Dendritic cell treated with granulocyte-macrophage colony-stimulating factor and Interleukin-4, amounts not matched to agents 40 ng/mL and 50 ng/mL, for 4 days (primary cell): Measurements from ENCODE around the gene SARS1.
"Not testable (repeated sequence)": the region's sequence is repeated elsewhere in the genome, so short reads cannot be mapped to it uniquely, and the experiment has no call there.

Experiments used
- H3K27ac Mint-ChIP-seq: one replicate; pipeline ENCODE4 v1.8.0; 2022; ENCODE audit warnings: mild to moderate bottlenecking, mixed read lengths
- H3K27me3 Mint-ChIP-seq: one replicate; pipeline ENCODE4 v1.8.0; 2022; ENCODE audit warnings: mild to moderate bottlenecking, mixed read lengths
- H3K36me3 Mint-ChIP-seq: one replicate; pipeline ENCODE4 v1.8.0; 2022; ENCODE audit warnings: low read depth, mixed read lengths
- H3K4me1 Mint-ChIP-seq: one replicate; pipeline ENCODE4 v1.8.0; 2022; ENCODE audit warnings: low read depth, mixed read lengths
- H3K4me3 Mint-ChIP-seq: one replicate; pipeline ENCODE4 v1.8.0; 2022; ENCODE audit warnings: mild to moderate bottlenecking, moderate library complexity, mixed read lengths
- H3K9me3 Mint-ChIP-seq: one replicate; pipeline ENCODE4 v1.8.0; 2022; ENCODE audit warnings: mixed read lengths
- intact Hi-C: fragments of 100-400 bp; cut with micrococcal nuclease; formaldehyde crosslinking; loops from one replicate; pipeline ENCODE4 v1.15.0; 2022

Gene SARS1

GRCh38 chr1:109201123-109201703 lies 12.5 kb upstream of the SARS1 start:
- no peak overlapping the region for H3K4me3 Mint-ChIP-seq
- H3K27ac Mint-ChIP-seq, result no peak overlapping the region
- H3K27me3 Mint-ChIP-seq, result peaks cover 13% of the 10 kb centered on the region
- intact Hi-C loops, result no loop called here
- peaks cover 20% of the 10 kb centered on the region for H3K4me1 Mint-ChIP-seq
- H3K36me3 Mint-ChIP-seq, result no peaks in the 10 kb centered on the region
- no peaks in the 10 kb centered on the region for H3K9me3 Mint-ChIP-seq

- H3K27ac Mint-ChIP-seq, result no peak overlapping the region
- no peaks in the 10 kb centered on the region for H3K36me3 Mint-ChIP-seq
- peaks cover 13% of the 10 kb centered on the region for H3K27me3 Mint-ChIP-seq
- H3K4me1 Mint-ChIP-seq, result peaks cover 27% of the 10 kb centered on the region
- intact Hi-C loops, result no loop called here
- no peaks in the 10 kb centered on the region for H3K9me3 Mint-ChIP-seq
- no peak overlapping the region for H3K4me3 Mint-ChIP-seq
Measured at GRCh38 chr1:109204484-109204883, 9.2 kb upstream of the SARS1 start.

GRCh38 chr1:109206339-109206738 lies 7.4 kb upstream of the SARS1 start:
- intact Hi-C loops, result no loop called here
- no peak overlapping the region for H3K27ac Mint-ChIP-seq

GRCh38 chr1:109207467-109208103 lies 6.1 kb upstream of the SARS1 start:
- H3K9me3 Mint-ChIP-seq, result no peaks in the 10 kb centered on the region
- no peaks in the 10 kb centered on the region for H3K36me3 Mint-ChIP-seq
- intact Hi-C loops, result no loop called here
- no peak overlapping the region for H3K4me3 Mint-ChIP-seq
- peaks cover 10% of the 10 kb centered on the region for H3K27me3 Mint-ChIP-seq
- no peak overlapping the region for H3K27ac Mint-ChIP-seq
- peaks cover 23% of the 10 kb centered on the region for H3K4me1 Mint-ChIP-seq

More at GRCh38 chr1:109206339-109206738, 7.4 kb upstream of the SARS1 start:
- no peaks in the 10 kb centered on the region for H3K9me3 Mint-ChIP-seq
- H3K4me3 Mint-ChIP-seq, result no peak overlapping the region
- H3K36me3 Mint-ChIP-seq, result no peaks in the 10 kb centered on the region
- H3K4me1 Mint-ChIP-seq, result peaks cover 24% of the 10 kb centered on the region
- peaks cover 6% of the 10 kb centered on the region for H3K27me3 Mint-ChIP-seq

GRCh38 chr1:109208394-109208793 lies 5.3 kb upstream of the SARS1 start:
- H3K27me3 Mint-ChIP-seq, result peaks cover 10% of the 10 kb centered on the region
- no peak overlapping the region for H3K27ac Mint-ChIP-seq
- no peaks in the 10 kb centered on the region for H3K9me3 Mint-ChIP-seq
- peaks cover 25% of the 10 kb centered on the region for H3K4me1 Mint-ChIP-seq
- intact Hi-C loops, result no loop called here
- H3K36me3 Mint-ChIP-seq, result no peaks in the 10 kb centered on the region
- H3K4me3 Mint-ChIP-seq, result no peak overlapping the region

- no peak overlapping the region for H3K4me3 Mint-ChIP-seq
- intact Hi-C loops, result no loop called here
- peaks cover 10% of the 10 kb centered on the region for H3K27me3 Mint-ChIP-seq
- peaks cover 5% of the 10 kb centered on the region for H3K36me3 Mint-ChIP-seq
- H3K4me1 Mint-ChIP-seq, result peaks cover 28% of the 10 kb centered on the region
- H3K9me3 Mint-ChIP-seq, result no peaks in the 10 kb centered on the region
- H3K27ac Mint-ChIP-seq, result no peak overlapping the region
Measured at GRCh38 chr1:109208836-109209463, 4.8 kb upstream of the SARS1 start.

- H3K4me3 Mint-ChIP-seq, result no peak overlapping the region
- peaks cover 16% of the 10 kb centered on the region for H3K36me3 Mint-ChIP-seq
- intact Hi-C loops, result no loop called here
- no peaks in the 10 kb centered on the region for H3K9me3 Mint-ChIP-seq
- no peak overlapping the region for H3K27ac Mint-ChIP-seq
- peaks cover 29% of the 10 kb centered on the region for H3K4me1 Mint-ChIP-seq
- peaks cover 10% of the 10 kb centered on the region for H3K27me3 Mint-ChIP-seq
Measured at GRCh38 chr1:109210058-109210457, 3.7 kb upstream of the SARS1 start.

GRCh38 chr1:109213345-109213823 lies 334 bp upstream of the SARS1 start:
- Mint-ChIP-seq H3K27ac (peak overlapping the region; percentile 77), H3K4me1 (peaks cover 45% of the 10 kb centered on the region), H3K9me3 (no peaks in the 10 kb centered on the region), H3K36me3 (peaks cover 37% of the 10 kb centered on the region), H3K4me3 (peak overlapping the region; percentile 98), H3K27me3 (peaks cover 7% of the 10 kb centered on the region)
- intact Hi-C loops, result no loop called here

GRCh38 chr1:109214695-109215623 lies 1.2 kb downstream of the SARS1 start:
- Mint-ChIP-seq H3K4me1 (peaks cover 34% of the 10 kb centered on the region), H3K4me3 (peak overlapping the region; percentile 98), H3K27me3 (peaks cover 4% of the 10 kb centered on the region), H3K27ac (peak overlapping the region; percentile 77), H3K36me3 (peaks cover 49% of the 10 kb centered on the region), H3K9me3 (no peaks in the 10 kb centered on the region)
- intact Hi-C loops, result no loop called here

GRCh38 chr1:109216662-109217061 lies 2.9 kb downstream of the SARS1 start:
- peak overlapping the region; percentile 12 for H3K27ac Mint-ChIP-seq
- H3K4me3 Mint-ChIP-seq, result no peak overlapping the region

GRCh38 chr1:109218516-109218915 lies 4.8 kb downstream of the SARS1 start:
- Mint-ChIP-seq H3K4me3 (no peak overlapping the region), H3K27ac (no peak overlapping the region), H3K9me3 (no peaks in the 10 kb centered on the region), H3K4me1 (peaks cover 29% of the 10 kb centered on the region), H3K36me3 (peaks cover 55% of the 10 kb centered on the region), H3K27me3 (no peaks in the 10 kb centered on the region)
- intact Hi-C loops, result no loop called here

More at GRCh38 chr1:109216662-109217061, 2.9 kb downstream of the SARS1 start:
- H3K36me3 Mint-ChIP-seq, result peaks cover 55% of the 10 kb centered on the region
- peaks cover 32% of the 10 kb centered on the region for H3K4me1 Mint-ChIP-seq
- no peaks in the 10 kb centered on the region for H3K9me3 Mint-ChIP-seq
- intact Hi-C loops, result no loop called here
- peaks cover 2% of the 10 kb centered on the region for H3K27me3 Mint-ChIP-seq

- Mint-ChIP-seq H3K4me1 (peaks cover 11% of the 10 kb centered on the region), H3K36me3 (peaks cover 55% of the 10 kb centered on the region)
- H3K4me3 Mint-ChIP-seq, H3K27ac Mint-ChIP-seq, H3K9me3 Mint-ChIP-seq, H3K27me3 Mint-ChIP-seq, intact Hi-C loops: not testable (repeated sequence)
Measured at GRCh38 chr1:109221201-109221600, 7.5 kb downstream of the SARS1 start.

- intact Hi-C loops, result no loop called here
- H3K36me3 Mint-ChIP-seq, result peaks cover 67% of the 10 kb centered on the region
- H3K9me3 Mint-ChIP-seq, result no peaks in the 10 kb centered on the region
- H3K27ac Mint-ChIP-seq, result no peak overlapping the region
- no peaks in the 10 kb centered on the region for H3K4me1 Mint-ChIP-seq
- H3K4me3 Mint-ChIP-seq, result no peak overlapping the region
- H3K27me3 Mint-ChIP-seq, result no peaks in the 10 kb centered on the region
Measured at GRCh38 chr1:109225308-109225707, 11.6 kb downstream of the SARS1 start.
